K562 (cell line): ENCODE results near the gene ADK. TPM values are rescaled to one million over a fixed set of nuclear protein-coding genes. Genes with fewer than 3 reads are reported as not detected.

ENCODE experiments used
- BHLHE40 ChIP-seq: IDR thresholded peaks from 2 replicates; pipeline ENCODE4 v1.6.1; 2011; ENCODE audit warnings: low read length, improper control_type of control experiment
- CBX8 ChIP-seq: fragments of 200-600 bp; sonication (generic); IDR thresholded peaks from 2 replicates; pipeline ENCODE4 v1.6.1; 2012; ENCODE audit warnings: borderline replicate concordance, mixed run types, low read depth, mild to moderate bottlenecking, moderate library complexity, mixed read lengths, low read length, control low read depth, inconsistent platforms; ENCODE audit not compliant: poor library complexity, severe bottlenecking; ENCODE audit errors: extremely low read depth
- CHAMP1 ChIP-seq: fragments of 450-650 bp; IDR thresholded peaks from 2 replicates; pipeline ENCODE4 v1.6.1; 2016; ENCODE audit warnings: mild to moderate bottlenecking
- CHD1 ChIP-seq: fragments of 200-600 bp; sonication (generic); IDR thresholded peaks from one replicate; pipeline ENCODE4 v1.6.1; 2012; ENCODE audit warnings: mild to moderate bottlenecking, moderate library complexity, low read length, inconsistent platforms
- EWSR1 ChIP-seq: fragments of 450-650 bp; IDR thresholded peaks from 2 replicates; pipeline ENCODE4 v1.6.1; 2018; ENCODE audit warnings: borderline replicate concordance, mild to moderate bottlenecking, low read depth, moderate library complexity; ENCODE audit not compliant: partially characterized antibody
- EZH2 ChIP-seq: IDR thresholded peaks from 2 replicates; pipeline ENCODE4 v1.6.1; 2012; ENCODE audit warnings: low read depth, mild to moderate bottlenecking, inconsistent platforms, low read length, borderline replicate concordance
- FUS ChIP-seq: fragments of 200-400 bp; formaldehyde crosslinking; optimal IDR thresholded peaks from 2 replicates; pipeline ENCODE3; 2017; ENCODE audit warnings: low read depth, low read length
- HDAC2 ChIP-seq: fragments of 450-650 bp; IDR thresholded peaks from 2 replicates; pipeline ENCODE4 v1.6.1; 2016; ENCODE audit warnings: mild to moderate bottlenecking
- IRF1 ChIP-seq: sonication (generic); formaldehyde crosslinking; IDR thresholded peaks from 2 replicates; pipeline ENCODE4 v1.8.0; 2022; ENCODE audit warnings: missing genetic modification reagents, mild to moderate bottlenecking, borderline replicate concordance
- MIER1 ChIP-seq: fragments of 450-650 bp; IDR thresholded peaks from 2 replicates; pipeline ENCODE4 v1.6.1; 2016; ENCODE audit warnings: antibody characterized with exemption, mild to moderate bottlenecking, low read depth
- NONO ChIP-seq, 2 experiments: fragments of 200-400 bp in 1 of 2; fragments of 450-650 bp in 1 of 2; formaldehyde crosslinking in 1 of 2; IDR thresholded peaks; 2 replicates each; pipeline ENCODE4 v1.6.1; 2017; ENCODE audit warnings: low read depth in 2 of 2, mild to moderate bottlenecking in 2 of 2, moderate library complexity in 2 of 2, low read length in 1 of 2
- NR1H2 ChIP-seq: sonication (generic); formaldehyde crosslinking; IDR thresholded peaks from 2 replicates; pipeline ENCODE4 v1.4.0; 2020; ENCODE audit warnings: mild to moderate bottlenecking, missing genetic modification reagents
- PYGO2 ChIP-seq: fragments of 450-650 bp; IDR thresholded peaks from 2 replicates; pipeline ENCODE4 v1.6.1; 2016; ENCODE audit warnings: mild to moderate bottlenecking, missing genetic modification characterization, moderate library complexity, missing compliant biosample characterization
- SAFB ChIP-seq: fragments of 200-400 bp; formaldehyde crosslinking; IDR thresholded peaks from 2 replicates; pipeline ENCODE4 v1.6.1; 2017; ENCODE audit warnings: low read depth, low read length, borderline replicate concordance
- SMARCA5 ChIP-seq: fragments of 450-650 bp; IDR thresholded peaks from 2 replicates; pipeline ENCODE4 v1.6.1; 2016
- TAL1 ChIP-seq: fragments of 450-650 bp; IDR thresholded peaks from 2 replicates; pipeline ENCODE4 v1.6.1; 2016; ENCODE audit warnings: mild to moderate bottlenecking
- TBL1XR1 ChIP-seq, 2 experiments: IDR thresholded peaks; 2 replicates each; pipeline ENCODE4 v1.6.1; 2012; ENCODE audit warnings: improper control_type of control experiment in 2 of 2, low read length in 2 of 2, mild to moderate bottlenecking in 1 of 2
- TEAD1 ChIP-seq, 2 experiments: fragments of 450-650 bp in 1 of 2; sonication (generic) in 1 of 2; formaldehyde crosslinking; IDR thresholded peaks; 2 replicates each; pipeline versions ENCODE4 v1.4.0 to v1.8.0; 2020 to 2022; ENCODE audit warnings: mild to moderate bottlenecking in 2 of 2, missing genetic modification reagents in 1 of 2
- TRIM28 ChIP-seq: fragments of 450-650 bp; IDR thresholded peaks from 2 replicates; pipeline ENCODE4 v1.6.1; 2017
- ZFPM2 ChIP-seq: fragments of 250-450 bp; sonication (Bioruptor Pico); IDR thresholded peaks from 2 replicates; pipeline ENCODE4 v1.5.1; 2022; ENCODE audit warnings: mild to moderate bottlenecking
- ZNF124 ChIP-seq: sonication (generic); formaldehyde crosslinking; IDR thresholded peaks from 2 replicates; pipeline ENCODE4 v1.8.1; 2022; ENCODE audit warnings: missing genetic modification reagents
- ZNF239 ChIP-seq: fragments of 250-450 bp; sonication (Bioruptor Pico); IDR thresholded peaks from 2 replicates; pipeline ENCODE4 v1.4.0; 2020; ENCODE audit warnings: mild to moderate bottlenecking
- ZNF280A ChIP-seq: fragments of 450-650 bp; IDR thresholded peaks from 2 replicates; pipeline ENCODE4 v1.6.1; 2018; ENCODE audit warnings: mild to moderate bottlenecking, low read depth; ENCODE audit not compliant: partially characterized antibody
- ZNF436 ChIP-seq: fragments of 250-450, 450-650 bp; sonication (Bioruptor Pico); formaldehyde crosslinking; IDR thresholded peaks from 2 replicates; pipeline ENCODE4 v1.7.0; 2020; ENCODE audit warnings: mild to moderate bottlenecking
- ZNF584 ChIP-seq: fragments of 200-800 bp; sonication (Bioruptor generic); IDR thresholded peaks from 2 replicates; pipeline ENCODE4 v1.6.1; 2016; ENCODE audit warnings: low read depth, mild to moderate bottlenecking, missing genetic modification characterization, missing compliant biosample characterization
- polyA plus RNA-seq, 8 experiments: library from polyadenylated mRNA; depleted of rRNA in 4 of 8; stranded (reverse) in 5 of 8; unstranded in 3 of 8; fragments of >200 nt; fragmentation: Nextera tagmentation in 2 of 8; fragmentation: Illumina TruSeq in 1 of 8; extraction: Ambion mirVana in 2 of 8; extraction: Trizol in 1 of 8; gene quantifications; 2 replicates each; pipeline versions ENCODE4 v1.2.1 to v1.2.3, GENCODE V29; 2011 to 2014; ENCODE audit warnings: inconsistent platforms in 1 of 8, missing spikeins in 1 of 8
- total RNA-seq, 7 experiments: library from RNA; depleted of rRNA in 6 of 7; stranded (reverse); fragments of >200 nt in 6 of 7; fragmentation: Illumina TruSeq in 2 of 7; extraction: Trizol in 2 of 7; gene quantifications; 2 replicates each; pipeline versions ENCODE4 v1.2.1 to v1.2.3, GENCODE V29; 2011 to 2021; ENCODE audit warnings: low replicate concordance in 1 of 7

The ADK gene
- total and polyA plus RNA-seq, 9 of the 15 experiments (the other 6 are each of a cell fraction or from before 2014, with no cell fraction given) = 54.2 to 97.8 (median 73.6) TPM

- TF ChIP-seq IRF1 (CRISPR knock-in tag) (0 out of 2 replicates have a peak, but pooled peaks have one; percentile 85), ZNF239 (peak; percentile 61; the same call in 1 of the 2 replicates), SAFB (peak; percentile 88), NR1H2 (no peak), PYGO2 (tag) (no peak), CBX8 (no peak), NONO (IDR thresholded peaks at IDR 0.05; ENCODE audit: low read depth in 2 of 2, low read length in 1 of 2) (peak; percentile 63 to 87; a peak in 3 of 4 replicates), TAL1 (no peak), BHLHE40 (peak; percentile 97), TEAD1 (CRISPR knock-in tag; IDR thresholded peaks at IDR 0.05) (peak; percentile 68 to 89), SMARCA5 (no peak), TBL1XR1 (IDR thresholded peaks at IDR 0.05; ENCODE audit: low read length in 2 of 2) (no peak; a peak in 2 of 4 replicates), TRIM28 (no peak), HDAC2 (peak; percentile 87), ZFPM2 (no peak), EWSR1 (no peak), EZH2 (no peak), ZNF124 (CRISPR knock-in tag) (no peak), ZNF436 (CRISPR knock-in tag) (no peak), FUS (peak; percentile 74), CHD1 (peak; percentile 94), ZNF280A (no peak), CHAMP1 (no peak), ZNF584 (CRISPR knock-in tag) (peak; percentile 90; the same call in 1 of the 2 replicates), MIER1 (0 out of 2 replicates have a peak, but pooled peaks have one; percentile 9)
These were observed 25.5 kb downstream of the ADK start (continued) for GRCh38 chr10:74176380-74177139.
